Measurements from ENCODE around the gene NAA10.

Gene NAA10

GRCh38 chrX:153966841-153967535 lies 32.2 kb upstream of the NAA10 start:
- DNase-seq (ENCODE audit: low read depth): no peak

GRCh38 chrX:153966283-153966688 lies 31.4 kb upstream of the NAA10 start:
- no peak for DNase-seq (ENCODE audit: low read depth)

- DNase-seq (ENCODE audit: low read depth): no peak
Measured at GRCh38 chrX:153965406-153965805, 30.6 kb upstream of the NAA10 start.

GRCh38 chrX:153964105-153964504 lies 29.3 kb upstream of the NAA10 start:
- no peak for DNase-seq (ENCODE audit: low read depth)

GRCh38 chrX:153963546-153963945 lies 28.7 kb upstream of the NAA10 start:
- no peak for DNase-seq (ENCODE audit: low read depth)

- DNase-seq (ENCODE audit: low read depth): no peak
Measured at GRCh38 chrX:153961292-153961691, 26.5 kb upstream of the NAA10 start.

GRCh38 chrX:153960786-153961185 lies 25.9 kb upstream of the NAA10 start:
- DNase-seq (ENCODE audit: low read depth): no peak

GRCh38 chrX:153960077-153960476 lies 25.2 kb upstream of the NAA10 start:
- no peak for DNase-seq (ENCODE audit: low read depth)

- no peak for DNase-seq (ENCODE audit: low read depth)
Measured at GRCh38 chrX:153959649-153960048, 24.8 kb upstream of the NAA10 start.

GRCh38 chrX:153958605-153959004 lies 23.8 kb upstream of the NAA10 start:
- no peak for DNase-seq (ENCODE audit: low read depth)

GRCh38 chrX:153957224-153957623 lies 22.4 kb upstream of the NAA10 start:
- DNase-seq (ENCODE audit: low read depth): no peak

GRCh38 chrX:153956044-153956907 lies 21.4 kb upstream of the NAA10 start:
- no peak for DNase-seq (ENCODE audit: low read depth)

- no peak for DNase-seq (ENCODE audit: low read depth)
Measured at GRCh38 chrX:153955228-153955732, 20.4 kb upstream of the NAA10 start.

GRCh38 chrX:153954558-153955227 lies 19.9 kb upstream of the NAA10 start:
- DNase-seq (ENCODE audit: low read depth): no peak

- DNase-seq (ENCODE audit: low read depth): no peak
Measured at GRCh38 chrX:153953892-153954557, 19.2 kb upstream of the NAA10 start.

- DNase-seq (ENCODE audit: low read depth): peak; percentile 66
Measured at GRCh38 chrX:153953342-153953830, 18.5 kb upstream of the NAA10 start.

GRCh38 chrX:153952373-153953026 lies 17.7 kb upstream of the NAA10 start:
- DNase-seq (ENCODE audit: low read depth): no peak

GRCh38 chrX:153951683-153952372 lies 17.0 kb upstream of the NAA10 start:
- no peak for DNase-seq (ENCODE audit: low read depth)

- no peak for DNase-seq (ENCODE audit: low read depth)
Measured at GRCh38 chrX:153950127-153950526, 15.3 kb upstream of the NAA10 start.
